ENCODE data around the gene IL17D.

IL17D gene

GRCh38 chr13:20715330-20715712 is 11.8 kb downstream of the IL17D start:
- H3K4me3 ChIP-seq (replicated peaks; ENCODE audit: low read depth, low read length) = no peak overlapping the region
- DNase-seq (ENCODE audit: extremely low read depth, insufficient read length) = no peak
- no peaks in the 10 kb centered on the region for H3K36me3 ChIP-seq (ENCODE audit: control insufficient read depth, insufficient read depth, low read length)
- H3K27me3 ChIP-seq (replicated peaks; ENCODE audit: control insufficient read depth, insufficient read depth, low read length) = no peaks in the 10 kb centered on the region
- TF ChIP-seq CTCF (IDR thresholded peaks at IDR 0.05; ENCODE audit: insufficient read depth, low read length, poor library complexity, severe bottlenecking) = no peak

GRCh38 chr13:20716951-20717350 is 13.5 kb downstream of the IL17D start:
- no peaks in the 10 kb centered on the region; the same call in 1 of the 2 replicates for H3K27me3 ChIP-seq (replicated peaks; ENCODE audit: control insufficient read depth, insufficient read depth, low read length)
- no peak for DNase-seq (ENCODE audit: extremely low read depth, insufficient read length)
- H3K4me3 ChIP-seq (replicated peaks; ENCODE audit: low read depth, low read length) = no peak overlapping the region
- TF ChIP-seq CTCF (IDR thresholded peaks at IDR 0.05; ENCODE audit: insufficient read depth, low read length, poor library complexity, severe bottlenecking) = no peak
- H3K36me3 ChIP-seq (ENCODE audit: control insufficient read depth, insufficient read depth, low read length) = no peaks in the 10 kb centered on the region

GRCh38 chr13:20717581-20718542 is 14.4 kb downstream of the IL17D start:
- no peak for DNase-seq (ENCODE audit: extremely low read depth, insufficient read length)
- TF ChIP-seq CTCF (IDR thresholded peaks at IDR 0.05; ENCODE audit: insufficient read depth, low read length, poor library complexity, severe bottlenecking) = no peak
- Histone ChIP-seq H3K4me3 (replicated peaks; ENCODE audit: low read depth, low read length) (no peak overlapping the region), H3K27me3 (replicated peaks; ENCODE audit: control insufficient read depth, insufficient read depth, low read length) (no peaks in the 10 kb centered on the region; the same call in 1 of the 2 replicates), H3K36me3 (ENCODE audit: control insufficient read depth, insufficient read depth, low read length) (no peaks in the 10 kb centered on the region)

GRCh38 chr13:20718958-20719566 is 15.6 kb downstream of the IL17D start:
- Histone ChIP-seq H3K4me3 (replicated peaks; ENCODE audit: low read depth, low read length) (no peak overlapping the region), H3K36me3 (ENCODE audit: control insufficient read depth, insufficient read depth, low read length) (no peaks in the 10 kb centered on the region), H3K27me3 (replicated peaks; ENCODE audit: control insufficient read depth, insufficient read depth, low read length) (no peaks in the 10 kb centered on the region; the same call in 1 of the 2 replicates)
- no peak for DNase-seq (ENCODE audit: extremely low read depth, insufficient read length)
- TF ChIP-seq CTCF (IDR thresholded peaks at IDR 0.05; ENCODE audit: insufficient read depth, low read length, poor library complexity, severe bottlenecking) = no peak

- DNase-seq (ENCODE audit: extremely low read depth, insufficient read length) = no peak
- no peaks in the 10 kb centered on the region for H3K36me3 ChIP-seq (ENCODE audit: control insufficient read depth, insufficient read depth, low read length)
- H3K4me3 ChIP-seq (replicated peaks; ENCODE audit: low read depth, low read length) = no peak overlapping the region
- no peak for TF ChIP-seq CTCF (IDR thresholded peaks at IDR 0.05; ENCODE audit: insufficient read depth, low read length, poor library complexity, severe bottlenecking)
- no peaks in the 10 kb centered on the region; the same call in 1 of the 2 replicates for H3K27me3 ChIP-seq (replicated peaks; ENCODE audit: control insufficient read depth, insufficient read depth, low read length)
Measured at GRCh38 chr13:20719783-20720182, 16.3 kb downstream of the IL17D start.

Data from GM06990 (cell line).